ENCODE measurements around the gene MAGOH.

The MAGOH gene

DNA sequence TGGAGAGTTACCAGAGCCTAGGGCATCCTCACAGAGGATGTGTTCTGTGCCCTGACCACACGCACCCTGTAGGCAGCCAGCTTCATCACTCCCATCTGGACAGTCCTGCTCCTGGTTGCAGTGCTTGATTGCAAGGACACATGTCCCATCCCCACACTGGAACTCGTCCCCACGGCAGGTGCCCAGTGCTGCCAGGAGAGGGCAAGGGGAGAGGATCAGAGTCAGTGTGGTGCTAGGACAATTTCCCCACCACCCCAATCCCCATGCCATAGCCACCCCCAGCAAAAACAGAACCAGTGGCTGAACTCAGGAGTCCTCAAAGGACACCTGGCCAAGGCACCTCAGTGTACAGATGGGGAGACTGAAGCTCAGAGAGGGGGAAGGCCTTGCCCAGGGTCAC lies 37.2 kb upstream of the MAGOH start:
- ATAC-seq (ENCODE audit: insufficient read depth, low read depth) = no peak
- Histone ChIP-seq H2AFZ (ENCODE audit: low read depth, low read length) (no peak overlapping the region), H3K4me2 (ENCODE audit: insufficient read depth, low read length) (no peak overlapping the region), H3K79me2 (ENCODE audit: insufficient read depth, low read length) (no peaks in the 10 kb centered on the region), H3K4me3 (ENCODE audit: low read depth in 1 of 2, low read length in 2 of 2) (no peak overlapping the region), H3K27me3 (ENCODE audit: insufficient read depth, low read length, poor library complexity) (no peaks in the 10 kb centered on the region), H4K20me1 (ENCODE audit: insufficient read depth, low read length) (peaks cover 53% of the 10 kb centered on the region), H3K9me3 (ENCODE audit: insufficient read depth, low read length, severe bottlenecking) (no peaks in the 10 kb centered on the region), H3K4me1 (ENCODE audit: insufficient read depth, low read length) (no peaks in the 10 kb centered on the region), H3K36me3 (ENCODE audit: insufficient read depth, low read length) (peaks cover 94% of the 10 kb centered on the region), H3K9ac (ENCODE audit: low read depth, low read length) (no peak overlapping the region), H3K27ac (ENCODE audit: low read length) (no peak overlapping the region)
- no peak for DNase-seq
- TF ChIP-seq EZH2 (IDR thresholded peaks at IDR 0.05; ENCODE audit: borderline replicate concordance, low read depth, low read length, severe bottlenecking) = no peak
- TF ChIP-seq CTCF (IDR thresholded peaks at IDR 0.05; ENCODE audit: borderline replicate concordance, extremely low read depth, low read length, poor library complexity, severe bottlenecking) = no peak

GRCh38 chr1:53274541-53275185 lies 36.3 kb upstream of the MAGOH start:
- DNase-seq (no peak), ATAC-seq (ENCODE audit: insufficient read depth, low read depth) (no peak)
- H3K36me3 ChIP-seq (ENCODE audit: insufficient read depth, low read length) = peaks cover 94% of the 10 kb centered on the region
- H3K9me3 ChIP-seq (ENCODE audit: insufficient read depth, low read length, severe bottlenecking) = no peaks in the 10 kb centered on the region
- H3K27ac ChIP-seq (ENCODE audit: low read length) = no peak overlapping the region
- H3K4me2 ChIP-seq (ENCODE audit: insufficient read depth, low read length) = no peak overlapping the region
- no peak overlapping the region for H3K9ac ChIP-seq (ENCODE audit: low read depth, low read length)
- TF ChIP-seq EZH2 (IDR thresholded peaks at IDR 0.05; ENCODE audit: borderline replicate concordance, low read depth, low read length, severe bottlenecking) (no peak), CTCF (IDR thresholded peaks at IDR 0.05; ENCODE audit: borderline replicate concordance, extremely low read depth, low read length, poor library complexity, severe bottlenecking) (no peak)
- no peak overlapping the region for H2AFZ ChIP-seq (ENCODE audit: low read depth, low read length)
- no peaks in the 10 kb centered on the region for H3K27me3 ChIP-seq (ENCODE audit: insufficient read depth, low read length, poor library complexity)
- peaks cover 45% of the 10 kb centered on the region for H4K20me1 ChIP-seq (ENCODE audit: insufficient read depth, low read length)
- no peaks in the 10 kb centered on the region for H3K4me1 ChIP-seq (ENCODE audit: insufficient read depth, low read length)
- H3K4me3 ChIP-seq (ENCODE audit: low read depth in 1 of 2, low read length in 2 of 2) = no peak overlapping the region
- no peaks in the 10 kb centered on the region for H3K79me2 ChIP-seq (ENCODE audit: insufficient read depth, low read length)

GRCh38 chr1:53274026-53274425 lies 35.7 kb upstream of the MAGOH start:
- peaks cover 43% of the 10 kb centered on the region for H4K20me1 ChIP-seq (ENCODE audit: insufficient read depth, low read length)
- TF ChIP-seq EZH2 (IDR thresholded peaks at IDR 0.05; ENCODE audit: borderline replicate concordance, low read depth, low read length, severe bottlenecking) = no peak
- TF ChIP-seq CTCF (IDR thresholded peaks at IDR 0.05; ENCODE audit: borderline replicate concordance, extremely low read depth, low read length, poor library complexity, severe bottlenecking) = no peak
- peaks cover 92% of the 10 kb centered on the region for H3K36me3 ChIP-seq (ENCODE audit: insufficient read depth, low read length)
- no peaks in the 10 kb centered on the region for H3K27me3 ChIP-seq (ENCODE audit: insufficient read depth, low read length, poor library complexity)
- H2AFZ ChIP-seq (ENCODE audit: low read depth, low read length) = no peak overlapping the region
- no peaks in the 10 kb centered on the region for H3K9me3 ChIP-seq (ENCODE audit: insufficient read depth, low read length, severe bottlenecking)
- no peak for ATAC-seq (ENCODE audit: insufficient read depth, low read depth)
- no peak overlapping the region for H3K4me2 ChIP-seq (ENCODE audit: insufficient read depth, low read length)
- H3K4me1 ChIP-seq (ENCODE audit: insufficient read depth, low read length) = no peaks in the 10 kb centered on the region
- H3K27ac ChIP-seq (ENCODE audit: low read length) = no peak overlapping the region
- no peaks in the 10 kb centered on the region for H3K79me2 ChIP-seq (ENCODE audit: insufficient read depth, low read length)
- H3K4me3 ChIP-seq (ENCODE audit: low read depth in 1 of 2, low read length in 2 of 2) = no peak overlapping the region
- H3K9ac ChIP-seq (ENCODE audit: low read depth, low read length) = no peak overlapping the region
- DNase-seq = no peak

All from DND-41 (cell line).